ENCODE data around the gene SPOCK1.

SPOCK1 gene

DNA sequence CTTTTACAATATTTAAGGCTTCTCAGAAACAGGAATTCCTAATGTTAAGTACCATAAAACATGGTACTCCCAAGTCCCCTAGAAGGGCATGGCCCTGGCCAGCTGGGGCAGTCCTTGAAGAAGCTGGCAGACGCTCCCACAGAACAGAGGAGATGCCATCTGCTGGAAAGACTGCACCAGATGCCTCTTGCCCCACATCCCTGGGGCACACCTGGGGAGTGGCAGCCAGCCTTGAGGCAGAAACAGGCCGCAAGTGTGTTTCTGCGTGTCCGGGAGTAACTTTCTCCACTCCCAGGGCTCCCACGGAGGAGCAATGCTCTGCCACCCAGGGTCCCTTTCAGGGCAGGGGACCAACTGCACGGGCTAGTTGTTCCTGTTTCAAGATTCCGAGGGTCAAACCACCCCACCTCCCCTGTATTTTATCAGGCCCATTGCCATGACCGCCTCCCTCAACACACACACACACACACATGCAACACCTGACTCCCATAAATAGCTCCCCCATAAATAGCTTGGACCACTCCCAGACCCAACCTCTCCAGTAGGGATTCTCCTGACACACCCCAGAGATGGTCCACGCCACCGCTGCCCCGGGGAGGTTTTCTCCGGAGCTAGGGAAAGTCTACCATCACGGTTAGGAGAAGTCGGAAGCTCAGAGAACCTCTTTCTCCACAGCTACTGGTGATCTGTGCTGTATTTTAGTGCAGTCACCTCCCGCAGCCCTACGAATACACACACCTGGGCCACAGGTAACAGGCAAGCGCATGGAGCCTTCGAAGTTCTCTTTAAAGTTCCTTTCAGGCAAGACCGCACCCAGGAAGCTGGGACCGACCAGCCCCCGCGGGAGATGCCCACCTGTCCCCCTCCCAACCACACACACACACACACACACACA, 1.5 kb downstream of the SPOCK1 start:
- H3K9ac ChIP-seq (ENCODE audit: low read length), result peak overlapping the region; percentile 87
- DNase-seq, result no peak
- no peak overlapping the region for H3K18ac ChIP-seq (ENCODE audit: low read depth in 1 of 2, low read length in 2 of 2)
- H3K4me1 ChIP-seq (ENCODE audit: control insufficient read depth, insufficient read depth, low read depth, low read length), result peaks cover 12% of the 10 kb centered on the region
- H2BK15ac ChIP-seq (ENCODE audit: low read depth, poor library complexity, severe bottlenecking), result no peak overlapping the region
- H3K27me3 ChIP-seq (ENCODE audit: control insufficient read depth in 1 of 2, insufficient read depth in 1 of 2, low read length in 2 of 2), result peaks cover 3 to 37% of the 10 kb centered on the region in 2 experiments
- no peak overlapping the region for H2AFZ ChIP-seq (ENCODE audit: low read depth, low read length)
- no peak overlapping the region for H4K91ac ChIP-seq (ENCODE audit: low read length)
- H3K36me3 ChIP-seq (ENCODE audit: control insufficient read depth in 1 of 2, insufficient read depth in 2 of 2, low read depth in 1 of 2, low read length in 2 of 2), result peaks cover 0 to 3% of the 10 kb centered on the region in 2 experiments
- WGBS, result 69% methylated on average over 22 of the region's 22 CpGs
- H2BK12ac ChIP-seq (ENCODE audit: low read length in 2 of 2), result no peak overlapping the region
- H3K4ac ChIP-seq (ENCODE audit: low read depth in 1 of 2, low read length in 2 of 2), result no peak overlapping the region
- no peak overlapping the region for H2BK5ac ChIP-seq (ENCODE audit: low read depth, low read length, poor library complexity, severe bottlenecking)
- H3K23ac ChIP-seq (ENCODE audit: low read length in 2 of 2), result no peak overlapping the region
- no peak overlapping the region for H2AK5ac ChIP-seq (ENCODE audit: low read length, severe bottlenecking)
- H3K4me3 ChIP-seq (ENCODE audit: insufficient read depth in 1 of 2, low read depth in 1 of 2, low read length in 2 of 2), result peak overlapping the region; percentile 40 to 93
- no peak overlapping the region for H3K27ac ChIP-seq (ENCODE audit: low read length, poor library complexity, severe bottlenecking)
- H3K9me3 ChIP-seq (ENCODE audit: control insufficient read depth, low read length), result no peaks in the 10 kb centered on the region
- H3K79me1 ChIP-seq (replicated peaks; ENCODE audit: low read length, poor library complexity, severe bottlenecking), result no peaks in the 10 kb centered on the region
- no peak overlapping the region for H3K14ac ChIP-seq (ENCODE audit: low read length in 2 of 2)
- H4K8ac ChIP-seq (ENCODE audit: low read length), result no peak overlapping the region
- no peak overlapping the region for H2BK120ac ChIP-seq (ENCODE audit: low read depth, low read length)
- H3K4me2 ChIP-seq (ENCODE audit: low read length, poor library complexity, severe bottlenecking), result peak overlapping the region; percentile 94

DNA sequence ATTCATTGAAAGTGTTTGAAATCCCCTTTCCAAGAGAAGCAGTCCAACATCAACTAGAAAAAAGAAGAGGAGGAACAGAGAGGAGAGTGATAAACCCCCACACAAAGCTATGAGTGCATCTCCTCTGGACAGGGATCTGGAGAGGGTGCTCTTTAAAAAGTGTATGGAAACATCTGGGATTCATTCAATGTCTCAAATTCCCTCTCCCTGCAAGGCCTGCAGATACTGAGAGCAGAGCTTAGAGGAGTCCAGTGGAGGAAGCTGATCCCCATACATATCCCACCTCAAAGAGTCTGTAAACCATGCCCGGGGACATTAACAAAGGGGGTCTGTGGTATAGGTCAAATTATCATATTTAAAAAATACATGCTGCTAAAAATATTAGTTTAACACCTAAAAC, 2.2 kb downstream of the SPOCK1 start:
- no peak overlapping the region for H2BK15ac ChIP-seq (ENCODE audit: low read depth, poor library complexity, severe bottlenecking)
- no peak overlapping the region for H3K23ac ChIP-seq (ENCODE audit: low read length in 2 of 2)
- no peak overlapping the region for H2BK120ac ChIP-seq (ENCODE audit: low read depth, low read length)
- H2AFZ ChIP-seq (ENCODE audit: low read depth, low read length), result no peak overlapping the region
- H3K27ac ChIP-seq (ENCODE audit: low read length, poor library complexity, severe bottlenecking), result no peak overlapping the region
- H3K27me3 ChIP-seq (ENCODE audit: control insufficient read depth in 1 of 2, insufficient read depth in 1 of 2, low read length in 2 of 2), result peaks cover 0 to 30% of the 10 kb centered on the region in 2 experiments
- H3K4me2 ChIP-seq (ENCODE audit: low read length, poor library complexity, severe bottlenecking), result no peak overlapping the region
- WGBS, result no CpG with 5 or more reads among the region's 1 CpG
- no peak overlapping the region for H2BK12ac ChIP-seq (ENCODE audit: low read length in 2 of 2)
- no peak overlapping the region for H3K18ac ChIP-seq (ENCODE audit: low read depth in 1 of 2, low read length in 2 of 2)
- no peaks in the 10 kb centered on the region for H3K9me3 ChIP-seq (ENCODE audit: control insufficient read depth, low read length)
- H3K4ac ChIP-seq (ENCODE audit: low read depth in 1 of 2, low read length in 2 of 2), result no peak overlapping the region
- no peak for DNase-seq
- no peak overlapping the region for H4K8ac ChIP-seq (ENCODE audit: low read length)
- peaks cover 0 to 4% of the 10 kb centered on the region in 2 experiments for H3K36me3 ChIP-seq (ENCODE audit: control insufficient read depth in 1 of 2, insufficient read depth in 2 of 2, low read depth in 1 of 2, low read length in 2 of 2)
- H3K9ac ChIP-seq (ENCODE audit: low read length), result peak overlapping the region; percentile 87
- H2BK5ac ChIP-seq (ENCODE audit: low read depth, low read length, poor library complexity, severe bottlenecking), result no peak overlapping the region
- peaks cover 12% of the 10 kb centered on the region for H3K4me1 ChIP-seq (ENCODE audit: control insufficient read depth, insufficient read depth, low read depth, low read length)
- H2AK5ac ChIP-seq (ENCODE audit: low read length, severe bottlenecking), result no peak overlapping the region
- H3K79me1 ChIP-seq (replicated peaks; ENCODE audit: low read length, poor library complexity, severe bottlenecking), result no peaks in the 10 kb centered on the region
- no peak overlapping the region for H3K14ac ChIP-seq (ENCODE audit: low read length in 2 of 2)
- H3K4me3 ChIP-seq (ENCODE audit: insufficient read depth in 1 of 2, low read depth in 1 of 2, low read length in 2 of 2), result peak overlapping the region in 1 of 2 experiments; percentile 93
- no peak overlapping the region for H4K91ac ChIP-seq (ENCODE audit: low read length)

DNA sequence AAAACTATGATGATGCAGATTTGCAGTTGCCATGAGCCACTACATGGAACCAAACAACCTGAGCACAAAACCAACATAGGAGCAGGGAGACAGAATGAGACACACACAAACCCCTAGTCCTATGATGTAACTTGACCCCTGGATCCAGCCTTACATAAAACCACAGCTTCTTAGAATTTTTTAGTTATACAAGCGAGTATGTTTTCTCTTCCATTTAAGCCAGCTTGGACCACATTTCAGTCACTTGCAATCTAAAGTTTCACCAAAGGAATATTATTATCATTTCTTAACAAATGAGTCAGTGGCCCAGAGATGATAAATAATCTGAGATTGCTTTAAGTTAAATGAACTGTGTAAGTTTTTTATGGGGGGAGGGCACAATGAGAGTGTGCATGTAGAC, 6.8 kb downstream of the SPOCK1 start:
- Histone ChIP-seq H2BK12ac (ENCODE audit: low read length in 2 of 2) (no peak overlapping the region), H3K9me3 (ENCODE audit: control insufficient read depth, low read length) (no peaks in the 10 kb centered on the region), H3K23ac (ENCODE audit: low read length in 2 of 2) (no peak overlapping the region), H3K4me2 (ENCODE audit: low read length, poor library complexity, severe bottlenecking) (no peak overlapping the region), H2AK5ac (ENCODE audit: low read length, severe bottlenecking) (no peak overlapping the region), H3K79me1 (replicated peaks; ENCODE audit: low read length, poor library complexity, severe bottlenecking) (no peaks in the 10 kb centered on the region), H3K18ac (ENCODE audit: low read depth in 1 of 2, low read length in 2 of 2) (no peak overlapping the region), H2BK5ac (ENCODE audit: low read depth, low read length, poor library complexity, severe bottlenecking) (no peak overlapping the region), H3K4me1 (ENCODE audit: control insufficient read depth, insufficient read depth, low read depth, low read length) (peaks cover 2% of the 10 kb centered on the region), H2BK120ac (ENCODE audit: low read depth, low read length) (no peak overlapping the region), H3K9ac (ENCODE audit: low read length) (no peak overlapping the region), H3K4me3 (ENCODE audit: insufficient read depth in 1 of 2, low read depth in 1 of 2, low read length in 2 of 2) (no peak overlapping the region), H3K27me3 (ENCODE audit: control insufficient read depth in 1 of 2, insufficient read depth in 1 of 2, low read length in 2 of 2) (peaks cover 0 to 4% of the 10 kb centered on the region in 2 experiments), H3K27ac (ENCODE audit: low read length, poor library complexity, severe bottlenecking) (no peak overlapping the region), H2AFZ (ENCODE audit: low read depth, low read length) (no peak overlapping the region), H2BK15ac (ENCODE audit: low read depth, poor library complexity, severe bottlenecking) (no peak overlapping the region), H3K4ac (ENCODE audit: low read depth in 1 of 2, low read length in 2 of 2) (no peak overlapping the region), H4K8ac (ENCODE audit: low read length) (no peak overlapping the region), H3K36me3 (ENCODE audit: control insufficient read depth in 1 of 2, insufficient read depth in 2 of 2, low read depth in 1 of 2, low read length in 2 of 2) (peaks cover 0 to 4% of the 10 kb centered on the region in 2 experiments), H4K91ac (ENCODE audit: low read length) (no peak overlapping the region), H3K14ac (ENCODE audit: low read length in 2 of 2) (no peak overlapping the region)
- WGBS, result 78% methylated on average over 1 of the region's 1 CpG
- no peak for DNase-seq

DNA sequence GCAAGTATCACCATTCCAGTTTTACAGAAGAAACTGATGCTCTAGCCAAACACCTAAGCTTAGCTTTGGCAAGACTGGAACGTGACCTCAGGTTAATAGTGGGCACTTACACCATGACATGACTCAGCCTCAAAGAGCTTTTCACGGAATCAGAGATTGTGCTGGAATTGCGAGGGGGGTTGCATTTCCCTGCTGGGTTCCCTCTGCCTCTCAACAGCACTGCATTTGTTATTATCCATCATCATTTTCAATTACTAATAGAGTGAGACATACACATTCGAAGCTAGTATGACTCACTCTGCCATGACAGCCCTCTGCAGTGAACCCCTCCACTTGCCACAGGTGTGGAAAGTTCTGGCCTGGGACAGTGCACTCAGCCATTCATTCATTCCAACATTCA, 8.0 kb downstream of the SPOCK1 start:
- Histone ChIP-seq H2BK120ac (ENCODE audit: low read depth, low read length) (no peak overlapping the region), H2BK15ac (ENCODE audit: low read depth, poor library complexity, severe bottlenecking) (no peak overlapping the region), H3K4ac (ENCODE audit: low read depth in 1 of 2, low read length in 2 of 2) (no peak overlapping the region), H2BK5ac (ENCODE audit: low read depth, low read length, poor library complexity, severe bottlenecking) (no peak overlapping the region), H3K27ac (ENCODE audit: low read length, poor library complexity, severe bottlenecking) (no peak overlapping the region), H2AFZ (ENCODE audit: low read depth, low read length) (no peak overlapping the region), H3K79me1 (replicated peaks; ENCODE audit: low read length, poor library complexity, severe bottlenecking) (no peaks in the 10 kb centered on the region), H4K91ac (ENCODE audit: low read length) (no peak overlapping the region), H3K9ac (ENCODE audit: low read length) (no peak overlapping the region), H3K4me1 (ENCODE audit: control insufficient read depth, insufficient read depth, low read depth, low read length) (peaks cover 2% of the 10 kb centered on the region), H2BK12ac (ENCODE audit: low read length in 2 of 2) (no peak overlapping the region), H3K9me3 (ENCODE audit: control insufficient read depth, low read length) (no peaks in the 10 kb centered on the region), H3K4me3 (ENCODE audit: insufficient read depth in 1 of 2, low read depth in 1 of 2, low read length in 2 of 2) (no peak overlapping the region), H3K18ac (ENCODE audit: low read depth in 1 of 2, low read length in 2 of 2) (no peak overlapping the region), H3K27me3 (ENCODE audit: control insufficient read depth in 1 of 2, insufficient read depth in 1 of 2, low read length in 2 of 2) (no peaks in the 10 kb centered on the region), H3K23ac (ENCODE audit: low read length in 2 of 2) (no peak overlapping the region), H4K8ac (ENCODE audit: low read length) (no peak overlapping the region), H3K14ac (ENCODE audit: low read length in 2 of 2) (no peak overlapping the region), H3K36me3 (ENCODE audit: control insufficient read depth in 1 of 2, insufficient read depth in 2 of 2, low read depth in 1 of 2, low read length in 2 of 2) (peaks cover 0 to 4% of the 10 kb centered on the region in 2 experiments), H3K4me2 (ENCODE audit: low read length, poor library complexity, severe bottlenecking) (no peak overlapping the region), H2AK5ac (ENCODE audit: low read length, severe bottlenecking) (no peak overlapping the region)
- WGBS, result 71% methylated on average over 4 of the region's 4 CpGs
- DNase-seq, result no peak
